ENCODE measurements around the gene CLTRN.

CLTRN gene

DNA sequence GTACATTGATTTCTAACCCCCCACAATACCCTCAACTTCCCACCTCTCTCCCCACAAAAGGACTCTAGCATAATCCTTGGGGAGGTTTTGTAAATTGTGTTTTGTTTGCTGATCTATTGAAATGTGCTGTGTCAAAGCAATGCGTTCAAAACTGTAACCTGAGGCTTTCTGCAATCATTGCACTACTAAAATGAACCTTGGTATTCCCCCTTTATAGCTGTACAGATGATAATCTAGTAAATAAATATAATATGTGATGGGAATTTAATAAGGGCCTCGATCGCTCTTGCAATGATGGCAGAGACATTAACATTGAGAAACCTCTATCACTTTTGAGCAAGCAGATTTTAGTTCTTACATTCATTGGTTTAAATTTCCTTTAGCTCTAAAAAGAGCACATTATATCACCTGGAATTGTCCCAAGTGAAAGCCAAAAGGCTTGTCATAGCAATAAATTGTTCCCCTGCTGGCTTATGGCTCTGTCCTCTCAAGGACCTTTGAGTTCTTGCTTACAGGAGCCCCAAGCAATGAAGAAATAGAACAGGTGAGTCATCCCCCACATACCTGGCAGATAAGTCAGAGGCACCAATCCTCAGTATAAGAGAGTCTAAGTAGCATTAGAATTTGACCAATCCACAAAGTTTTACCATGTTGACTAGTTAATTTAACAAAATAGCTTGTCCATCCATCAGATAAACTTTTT lies 45.4 kb downstream of the CLTRN start:
- DNase-seq (ENCODE audit: low read depth): no peak
- TF ChIP-seq, protein P1, sequence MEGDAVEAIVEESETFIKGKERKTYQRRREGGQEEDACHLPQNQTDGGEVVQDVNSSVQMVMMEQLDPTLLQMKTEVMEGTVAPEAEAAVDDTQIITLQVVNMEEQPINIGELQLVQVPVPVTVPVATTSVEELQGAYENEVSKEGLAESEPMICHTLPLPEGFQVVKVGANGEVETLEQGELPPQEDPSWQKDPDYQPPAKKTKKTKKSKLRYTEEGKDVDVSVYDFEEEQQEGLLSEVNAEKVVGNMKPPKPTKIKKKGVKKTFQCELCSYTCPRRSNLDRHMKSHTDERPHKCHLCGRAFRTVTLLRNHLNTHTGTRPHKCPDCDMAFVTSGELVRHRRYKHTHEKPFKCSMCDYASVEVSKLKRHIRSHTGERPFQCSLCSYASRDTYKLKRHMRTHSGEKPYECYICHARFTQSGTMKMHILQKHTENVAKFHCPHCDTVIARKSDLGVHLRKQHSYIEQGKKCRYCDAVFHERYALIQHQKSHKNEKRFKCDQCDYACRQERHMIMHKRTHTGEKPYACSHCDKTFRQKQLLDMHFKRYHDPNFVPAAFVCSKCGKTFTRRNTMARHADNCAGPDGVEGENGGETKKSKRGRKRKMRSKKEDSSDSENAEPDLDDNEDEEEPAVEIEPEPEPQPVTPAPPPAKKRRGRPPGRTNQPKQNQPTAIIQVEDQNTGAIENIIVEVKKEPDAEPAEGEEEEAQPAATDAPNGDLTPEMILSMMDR (IDR thresholded peaks at IDR 0.05; ENCODE audit: insufficient read depth, low read depth, low read length, missing control alignments): no peak
- H3K4me3 ChIP-seq (ENCODE audit: low read depth, low read length): no peak overlapping the region

DNA sequence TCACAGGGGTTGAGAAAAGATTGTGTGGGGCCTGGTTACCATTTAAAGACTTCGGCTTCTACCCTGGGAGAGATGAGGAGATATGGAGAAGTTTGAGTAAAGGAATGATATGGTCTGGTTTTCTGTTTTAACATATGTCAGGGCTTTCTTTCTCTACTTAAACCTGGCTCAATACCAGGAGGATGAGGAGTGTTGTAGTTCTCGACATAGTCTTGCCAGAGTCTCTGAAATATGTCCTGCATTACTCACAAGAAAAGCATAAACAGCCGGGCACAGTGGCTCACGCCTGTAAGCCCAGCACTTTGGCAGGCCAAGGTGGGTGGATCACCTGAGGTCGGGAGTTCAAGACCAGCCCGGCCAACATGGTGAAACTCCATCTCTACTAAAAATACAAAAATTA lies 47.5 kb downstream of the CLTRN start:
- H3K4me3 ChIP-seq (ENCODE audit: low read depth, low read length): no peak overlapping the region
- TF ChIP-seq, protein P1 (IDR thresholded peaks at IDR 0.05; ENCODE audit: insufficient read depth, low read depth, low read length, missing control alignments): no peak
- DNase-seq (ENCODE audit: low read depth): no peak

DNA sequence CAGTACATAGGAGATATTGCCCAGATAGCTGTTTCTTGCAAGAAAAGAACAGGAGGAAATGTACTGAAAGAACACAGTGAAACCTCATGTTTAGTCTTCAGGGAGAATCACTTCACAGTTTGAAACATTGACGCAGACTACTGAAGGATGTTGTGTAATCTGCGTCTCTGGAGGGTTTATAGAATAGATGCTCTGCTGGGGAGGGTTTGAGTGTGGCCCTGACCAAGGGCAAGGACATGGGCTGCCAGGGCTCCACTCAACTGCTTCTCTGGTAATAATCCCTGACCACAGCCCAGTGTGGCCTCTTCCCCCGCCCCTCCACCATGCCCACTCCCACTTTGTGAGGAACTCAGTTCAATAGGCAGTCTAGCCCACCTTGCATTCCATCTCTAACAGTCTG lies 48.1 kb downstream of the CLTRN start:
- no peak overlapping the region for H3K4me3 ChIP-seq (ENCODE audit: low read depth, low read length)
- TF ChIP-seq, protein P1 (IDR thresholded peaks at IDR 0.05; ENCODE audit: insufficient read depth, low read depth, low read length, missing control alignments): no peak
- DNase-seq (ENCODE audit: low read depth): no peak

DNA sequence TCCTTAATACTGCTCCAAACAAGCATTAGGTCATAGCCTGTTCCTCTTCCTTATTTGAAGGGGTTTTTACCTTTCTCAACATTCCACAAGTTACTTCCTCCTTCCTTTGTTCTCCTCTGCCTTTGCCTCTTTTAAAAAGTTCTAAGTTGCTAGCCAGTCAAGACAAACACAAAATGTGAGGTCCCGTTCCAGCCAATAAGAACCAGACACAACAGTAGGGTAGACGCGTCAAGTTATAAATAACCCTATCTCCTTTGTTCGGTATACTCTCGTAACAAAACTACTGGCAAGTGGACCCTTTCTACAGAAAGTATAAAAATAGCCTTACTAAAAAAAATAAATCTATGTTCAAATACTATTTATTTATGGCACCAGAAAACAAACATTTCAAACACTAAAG lies 57.5 kb downstream of the CLTRN start:
- TF ChIP-seq, protein P1 (IDR thresholded peaks at IDR 0.05; ENCODE audit: insufficient read depth, low read depth, low read length, missing control alignments): no peak
- no peak for DNase-seq (ENCODE audit: low read depth)
- H3K4me3 ChIP-seq (ENCODE audit: low read depth, low read length): no peak overlapping the region

DNA sequence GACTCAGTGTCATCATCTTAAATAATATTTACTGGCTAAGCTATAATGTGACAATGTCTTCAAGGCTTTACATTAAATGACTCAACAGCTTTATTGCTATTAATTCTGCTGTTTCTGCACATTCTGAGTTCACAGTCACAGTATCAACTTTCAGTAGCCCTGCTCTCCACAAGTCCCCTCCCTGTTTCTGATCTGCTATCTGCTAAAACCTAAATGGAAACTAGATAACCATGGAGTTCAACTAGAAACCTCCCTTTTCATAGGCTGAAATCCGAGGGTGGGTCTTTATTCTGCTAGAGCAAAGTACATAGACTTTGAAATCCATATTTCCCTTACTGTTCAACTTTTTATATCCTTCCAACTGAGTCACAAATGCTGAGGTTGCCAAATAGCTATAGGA lies 58.5 kb downstream of the CLTRN start:
- TF ChIP-seq, protein P1 (IDR thresholded peaks at IDR 0.05; ENCODE audit: insufficient read depth, low read depth, low read length, missing control alignments): no peak
- no peak overlapping the region for H3K4me3 ChIP-seq (ENCODE audit: low read depth, low read length)
- DNase-seq (ENCODE audit: low read depth): no peak

DNA sequence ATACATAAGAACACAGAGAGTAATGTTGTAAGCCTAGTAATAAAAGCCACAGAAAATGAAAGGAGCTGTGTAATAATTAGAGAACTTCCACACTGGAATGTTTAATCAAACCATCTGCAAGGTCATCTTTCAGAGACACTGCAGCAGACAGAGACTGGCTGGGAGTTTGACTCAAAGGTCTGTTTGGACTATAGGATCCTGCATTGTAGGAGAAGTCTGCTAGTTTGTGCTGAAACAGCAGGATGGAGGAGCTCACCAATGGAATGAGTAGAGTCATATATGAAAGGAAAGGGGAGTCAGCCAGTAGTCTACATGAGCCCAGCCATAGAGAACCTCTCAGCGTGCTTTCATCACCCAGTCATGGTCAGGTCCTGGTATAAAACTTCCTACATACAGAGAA lies 59.4 kb downstream of the CLTRN start:
- TF ChIP-seq, protein P1 (IDR thresholded peaks at IDR 0.05; ENCODE audit: insufficient read depth, low read depth, low read length, missing control alignments): no peak
- DNase-seq (ENCODE audit: low read depth): no peak
- H3K4me3 ChIP-seq (ENCODE audit: low read depth, low read length): no peak overlapping the region

DNA sequence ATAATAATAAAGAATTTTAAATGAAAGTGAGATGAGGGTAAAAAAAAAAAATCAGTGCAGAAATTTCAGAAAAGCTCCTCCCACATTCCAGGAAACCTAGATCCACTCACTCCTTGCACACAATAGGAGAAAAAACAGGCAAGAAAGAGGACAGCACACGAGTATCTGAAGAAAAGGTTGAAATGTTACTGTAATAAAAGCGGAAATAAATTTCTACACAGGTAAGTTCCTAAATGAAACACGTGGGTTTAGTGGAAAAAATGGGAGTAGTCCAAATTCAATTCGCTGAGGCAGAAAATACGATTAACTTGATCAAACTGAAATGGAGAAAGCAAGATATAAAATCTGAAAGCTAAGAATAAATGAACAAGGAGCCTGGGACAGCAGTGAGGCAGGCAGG lies 61.8 kb downstream of the CLTRN start:
- H3K4me3 ChIP-seq (ENCODE audit: low read depth, low read length): no peak overlapping the region
- no peak for DNase-seq (ENCODE audit: low read depth)
- TF ChIP-seq, protein P1 (IDR thresholded peaks at IDR 0.05; ENCODE audit: insufficient read depth, low read depth, low read length, missing control alignments): no peak
